ENCODE measurements around the gene MROH2A.

The MROH2A gene

GRCh38 chr2:233821196-233821595, 43.1 kb downstream of the MROH2A start:
- DNase-seq = no peak

- DNase-seq = no peak
Measured at GRCh38 chr2:233821709-233822100, 43.6 kb downstream of the MROH2A start.

- DNase-seq = no peak
Measured at GRCh38 chr2:233822101-233822771, 44.1 kb downstream of the MROH2A start.

DNA sequence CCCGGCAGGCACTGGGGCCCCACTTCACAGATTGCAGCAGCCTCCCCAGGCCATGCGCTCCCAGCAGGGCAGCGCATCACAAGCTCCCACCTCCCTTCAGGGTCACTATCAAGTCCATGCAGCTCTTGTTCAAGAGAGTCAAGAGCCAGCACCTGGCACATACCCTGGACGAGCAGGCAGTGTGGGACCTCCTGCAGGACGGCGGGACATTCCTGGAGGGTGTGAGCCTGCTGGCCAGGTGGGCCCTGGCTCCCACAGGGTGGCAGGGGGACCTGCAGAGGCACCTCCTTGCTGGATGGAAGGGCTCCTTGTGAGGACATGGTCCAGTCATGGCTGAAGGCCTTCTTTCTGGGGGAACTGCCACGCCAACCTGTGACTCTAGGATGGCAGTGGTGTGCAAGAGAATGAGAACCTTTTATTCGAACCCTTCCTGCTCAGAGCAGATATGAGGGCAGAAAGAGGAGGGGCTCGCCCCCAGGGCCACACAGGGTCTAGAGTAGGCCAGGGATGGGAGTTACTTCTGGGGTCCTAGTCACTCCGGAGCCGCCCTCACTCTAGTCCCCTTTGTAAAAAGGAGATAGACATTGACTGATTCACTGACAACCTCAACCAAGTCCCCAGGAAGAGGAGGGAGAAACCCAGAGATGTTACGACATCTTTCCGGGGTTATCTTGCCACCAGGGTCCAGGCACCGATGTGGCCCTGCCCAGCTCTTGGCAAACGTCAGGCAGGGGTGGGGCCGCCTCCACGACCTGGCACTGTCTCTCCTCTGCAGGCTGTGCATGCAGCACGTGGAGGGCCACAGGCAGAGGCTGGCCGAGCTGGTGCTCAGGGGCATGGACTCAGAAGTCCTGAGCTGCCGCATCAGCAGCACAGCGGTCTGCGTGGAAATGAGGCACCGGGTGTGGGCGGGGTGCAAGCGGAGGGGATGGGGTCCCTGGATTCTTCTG, 44.9 kb downstream of the MROH2A start:
- DNase-seq = no peak

GRCh38 chr2:233823731-233824121, 45.6 kb downstream of the MROH2A start:
- DNase-seq = no peak

DNA sequence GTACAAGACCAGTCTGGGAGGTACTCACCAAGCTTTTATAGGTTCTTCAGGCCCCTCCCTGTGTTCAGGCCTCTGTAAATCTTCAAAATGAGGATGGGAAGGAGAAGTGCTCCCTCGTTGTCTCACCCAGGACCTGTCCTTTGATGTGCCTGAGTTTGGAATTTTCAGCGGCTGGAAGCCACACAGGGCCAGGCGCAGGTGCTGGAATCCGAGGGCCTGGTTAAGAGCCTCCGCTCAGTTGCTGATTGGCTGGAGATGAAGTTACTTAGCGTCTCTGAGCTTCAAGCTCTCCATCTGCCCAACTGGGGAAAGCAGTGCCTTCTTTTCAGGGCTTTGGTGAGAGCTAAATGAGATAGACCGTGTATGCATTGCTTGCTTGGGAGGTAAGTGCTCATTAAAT, 46.2 kb downstream of the MROH2A start:
- DNase-seq = no peak

GRCh38 chr2:233828546-233829192, 50.5 kb downstream of the MROH2A start:
- no peak for DNase-seq

- DNase-seq = no peak
Measured at GRCh38 chr2:233829193-233830110, 51.3 kb downstream of the MROH2A start.

DNA sequence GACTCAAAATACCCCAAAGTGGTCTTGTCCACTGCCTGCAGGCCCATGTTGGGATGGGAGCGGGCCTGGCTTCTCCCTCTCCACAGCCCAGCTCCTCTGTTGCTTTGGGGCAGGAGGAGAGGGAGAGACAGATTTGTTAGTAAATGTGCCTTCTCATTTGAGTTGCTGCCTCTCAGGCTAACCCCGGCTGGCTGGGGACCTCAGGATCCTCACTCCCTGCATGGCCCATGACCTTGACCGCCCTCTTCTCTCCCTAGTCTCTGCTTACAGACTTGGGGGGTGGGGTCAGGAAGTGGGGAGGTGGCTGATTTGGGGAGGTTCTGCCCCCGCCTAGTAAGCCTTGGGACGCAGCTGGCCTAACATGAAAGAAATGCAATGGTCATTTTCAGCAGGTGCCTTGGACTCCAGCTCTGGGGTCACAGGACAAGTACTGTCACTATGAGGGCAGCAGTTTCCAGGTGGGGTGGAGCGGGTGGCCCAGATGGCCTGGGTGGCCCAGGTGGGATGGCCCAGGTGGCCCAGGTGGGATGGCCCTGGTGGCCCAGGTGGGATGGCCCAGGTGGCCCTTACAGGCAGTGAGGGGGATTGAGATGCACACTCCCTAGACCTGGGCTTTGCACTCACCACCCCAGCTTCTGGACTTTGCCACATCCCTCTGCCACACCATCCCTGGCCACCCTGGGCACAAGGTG, 52.1 kb downstream of the MROH2A start:
- DNase-seq = no peak

- no peak for DNase-seq
Measured at GRCh38 chr2:233831011-233831721, 53.0 kb downstream of the MROH2A start.

- no peak for DNase-seq
Measured at GRCh38 chr2:233831861-233832260, 53.7 kb downstream of the MROH2A start.

GRCh38 chr2:233832414-233832813, 54.3 kb downstream of the MROH2A start:
- DNase-seq = no peak

DNA sequence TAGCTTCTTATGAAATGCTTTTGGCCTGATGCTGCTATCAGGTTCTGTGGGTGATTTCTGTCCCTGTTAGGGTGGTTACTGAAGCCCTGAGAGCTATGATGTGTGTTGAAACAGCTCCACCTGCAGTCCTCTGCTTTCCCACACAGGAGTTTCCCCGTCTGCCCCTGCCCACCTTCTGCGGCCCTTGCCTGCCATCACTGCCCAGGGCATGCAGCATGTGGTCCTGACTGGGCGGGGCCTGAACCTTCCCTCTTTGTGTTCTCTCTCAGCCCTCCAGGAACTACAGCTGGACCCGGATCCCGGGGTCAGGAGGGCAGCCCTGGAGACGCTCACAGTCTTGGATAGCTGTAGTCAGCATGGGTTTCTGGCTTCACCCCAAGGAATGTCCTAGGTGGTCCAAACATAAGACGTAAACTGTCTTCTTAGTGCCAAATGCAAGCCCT, 54.8 kb downstream of the MROH2A start:
- DNase-seq = no peak

DNA sequence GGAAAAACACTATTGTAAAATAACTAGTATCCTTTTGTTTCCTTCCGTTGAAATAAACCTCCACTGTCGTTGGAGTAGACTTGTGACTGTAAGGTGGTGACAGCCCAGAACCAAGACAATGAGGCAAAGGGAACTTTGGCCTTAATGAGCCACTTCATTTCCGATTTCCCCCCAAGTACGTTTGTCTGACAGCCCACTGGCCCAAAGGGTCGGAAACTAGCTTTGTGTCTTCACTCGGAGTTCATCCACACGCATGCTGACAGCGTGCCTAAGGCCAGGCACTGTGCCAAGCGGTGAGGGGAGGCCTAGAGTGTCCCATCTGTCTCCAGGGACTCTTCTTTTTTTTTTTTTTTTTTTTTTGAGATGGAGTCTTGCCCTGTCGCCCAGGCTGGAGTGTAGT, 55.2 kb downstream of the MROH2A start:
- DNase-seq = no peak

DNA sequence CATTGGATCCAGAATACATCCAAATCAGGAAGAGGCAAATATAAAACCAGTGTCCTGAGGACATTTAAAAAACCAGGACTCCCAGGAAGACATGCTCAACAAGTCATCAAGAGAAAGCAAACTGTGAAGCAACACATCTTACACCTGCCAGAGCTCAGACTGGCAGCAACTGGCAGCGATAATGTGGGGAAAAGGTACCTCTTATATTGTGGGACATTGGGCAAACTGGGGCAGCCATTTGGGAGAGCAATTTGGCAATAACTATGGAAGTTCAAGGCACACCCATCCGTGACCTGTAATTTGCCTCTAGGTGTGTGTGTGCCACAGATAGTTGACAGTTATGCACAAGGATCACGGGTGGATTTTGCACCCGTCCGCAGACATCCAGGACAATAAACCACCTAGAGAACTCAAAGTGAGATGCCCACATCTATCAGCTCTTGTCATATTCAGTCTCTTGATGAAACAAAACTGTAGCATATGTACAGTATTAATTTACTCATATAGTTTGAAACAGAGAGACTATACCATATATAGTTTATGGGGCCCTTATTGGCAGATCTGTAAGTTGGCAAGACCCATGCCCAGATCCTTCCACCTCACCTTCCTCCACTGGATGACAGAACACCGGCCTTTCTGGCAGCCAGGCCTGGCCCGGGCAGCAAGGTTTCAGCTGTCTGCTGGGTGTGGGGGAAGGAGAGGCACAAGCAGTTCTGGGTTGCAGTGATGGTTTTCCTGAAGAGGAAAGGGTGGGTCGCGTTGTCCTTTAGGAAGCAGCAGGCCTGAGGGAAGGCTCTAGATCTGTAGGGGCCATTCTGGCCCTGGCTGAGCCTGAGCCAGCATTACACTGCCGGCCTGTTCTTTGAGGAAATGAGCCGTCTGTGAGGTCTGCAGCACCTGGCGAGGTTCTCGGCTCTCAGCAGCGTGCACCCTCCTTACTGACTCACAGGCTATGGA, 57.4 kb downstream of the MROH2A start:
- no peak for DNase-seq

GRCh38 chr2:233836359-233836758, 58.2 kb downstream of the MROH2A start:
- no peak for DNase-seq

DNA sequence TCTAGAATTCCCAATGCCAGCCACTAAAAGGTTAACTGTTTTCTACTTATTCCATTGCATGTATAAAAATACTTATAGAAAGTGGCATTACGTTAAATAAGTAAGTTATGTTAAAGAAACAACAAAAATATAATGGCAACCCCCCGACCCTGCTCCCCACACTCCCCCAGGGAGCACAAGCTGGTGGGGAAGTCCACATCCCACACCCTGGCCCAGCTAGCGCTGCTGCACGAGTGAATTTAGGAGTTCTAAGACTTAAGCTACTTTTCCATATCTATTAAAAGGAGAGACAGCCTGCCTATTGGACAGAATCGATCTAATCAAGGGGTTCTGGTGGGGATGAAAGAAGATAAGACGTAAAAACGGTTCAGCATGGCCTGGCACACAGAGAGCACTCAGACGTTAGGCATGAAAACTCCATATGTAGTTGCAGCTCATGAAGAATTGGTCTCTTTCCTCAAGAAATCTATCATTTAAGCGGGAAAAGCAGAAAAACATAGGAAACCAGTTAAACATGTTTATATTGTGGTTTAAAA, 59.6 kb downstream of the MROH2A start:
- DNase-seq = no peak

DNA sequence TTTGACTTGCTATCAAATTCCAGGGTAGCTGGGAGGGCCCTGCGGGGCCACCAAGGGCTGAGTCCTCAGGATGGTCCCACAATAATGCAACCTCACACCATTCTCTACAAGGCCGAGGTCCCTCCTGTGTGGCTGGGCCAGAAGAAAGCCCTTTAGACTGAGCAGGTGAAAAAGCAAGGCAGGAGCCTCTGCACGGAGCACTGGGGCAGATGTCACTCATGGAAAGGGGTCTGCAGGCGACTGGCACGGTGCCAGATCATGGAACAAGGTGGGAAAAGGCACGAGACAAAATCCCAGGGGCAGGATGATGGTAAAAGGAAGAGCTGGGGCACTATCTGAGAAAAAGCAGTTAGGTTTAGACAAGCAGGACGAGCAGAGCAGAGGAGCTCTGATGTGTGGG, 60.1 kb downstream of the MROH2A start:
- no peak for DNase-seq

- no peak for DNase-seq
Measured at GRCh38 chr2:233838726-233839446, 60.8 kb downstream of the MROH2A start.
